Testis (tissue), 3 donors: ENCODE results near the gene ZNF678. TPM values are rescaled to one million over a fixed set of nuclear protein-coding genes. Genes with fewer than 3 reads are reported as not detected.
A peak's percentile ranks its signal among the peaks of the same experiment; 100 is the strongest.

Experiments used
- DNase-seq: peaks from one replicate; pipeline ENCODE4 v3.0.0-alpha.2; 2019
- H3K27ac ChIP-seq, 2 donors: fragments of 200-600 bp; sonication (generic); one replicate each; pipeline ENCODE4 v1.5.1; 2019
- H3K27me3 ChIP-seq: fragments of 200-600 bp; sonication (generic); one replicate; pipeline ENCODE4 v1.5.1; 2019
- H3K36me3 ChIP-seq: fragments of 200-600 bp; sonication (generic); one replicate; pipeline ENCODE4 v1.5.1; 2017; ENCODE audit warnings: low read depth; ENCODE audit errors: missing control alignments
- H3K4me1 ChIP-seq: fragments of 200-600 bp; sonication (generic); one replicate; pipeline ENCODE4 v1.5.1; 2019
- H3K4me3 ChIP-seq, 2 donors: fragments of 200-600 bp; sonication (generic); one replicate each; pipeline ENCODE4 v1.5.1; 2017 to 2019
- H3K9me3 ChIP-seq: fragments of 200-600 bp; sonication (generic); one replicate; pipeline ENCODE4 v1.5.1; 2017
- POLR2A ChIP-seq: fragments of 450-650 bp; IDR thresholded peaks from one replicate; pipeline ENCODE4 v1.6.1; 2017; ENCODE audit warnings: antibody characterized with exemption, mild to moderate bottlenecking, moderate library complexity
- WGBS, 2 donors: methylation state at CpG; one replicate each; pipeline ENCODE4 v1.1.5; 2018; 5-methylcytosine and 5-hydroxymethylcytosine counted together
- intact Hi-C: fragments of 100-400 bp; cut with DNase I; formaldehyde crosslinking; loops from one replicate; pipeline ENCODE4 v1.15.1; 2023; ENCODE audit warnings: low total_unique reads
- polyA plus RNA-seq: library from polyadenylated mRNA; stranded (reverse); fragments of 350-450 nt; fragmentation: Illumina TruSeq; extraction: RNeasy Lipid Tissue Mini Kit (QIAGEN cat#74804); gene quantifications from one replicate; pipeline ENCODE4 v1.2.3, GENCODE V29; 2014; ENCODE audit warnings: low read depth, low replicate concordance; ENCODE audit not compliant: insufficient read depth
- total RNA-seq, 2 donors: library from RNA; depleted of rRNA; stranded (reverse); fragments of >200 nt; gene quantifications; one replicate each; pipeline ENCODE4 v1.2.3, GENCODE V29; 2016
- TF ChIP-seq, protein P1 (sequence below), 3 experiments: fragments of 450-650 bp in 2 of 3; fragments of 200-600 bp in 1 of 3; sonication (generic) in 1 of 3; IDR thresholded peaks; one replicate each; pipeline ENCODE4 v1.5.1; 2016 to 2019; ENCODE audit warnings: antibody characterized with exemption in 3 of 3, mild to moderate bottlenecking in 2 of 3, moderate library complexity in 1 of 3

ZNF678 gene
- total and polyA plus RNA-seq, 3 donors from 2014 or later = 3.2 to 18.6 (median 12.8) TPM

DNA sequence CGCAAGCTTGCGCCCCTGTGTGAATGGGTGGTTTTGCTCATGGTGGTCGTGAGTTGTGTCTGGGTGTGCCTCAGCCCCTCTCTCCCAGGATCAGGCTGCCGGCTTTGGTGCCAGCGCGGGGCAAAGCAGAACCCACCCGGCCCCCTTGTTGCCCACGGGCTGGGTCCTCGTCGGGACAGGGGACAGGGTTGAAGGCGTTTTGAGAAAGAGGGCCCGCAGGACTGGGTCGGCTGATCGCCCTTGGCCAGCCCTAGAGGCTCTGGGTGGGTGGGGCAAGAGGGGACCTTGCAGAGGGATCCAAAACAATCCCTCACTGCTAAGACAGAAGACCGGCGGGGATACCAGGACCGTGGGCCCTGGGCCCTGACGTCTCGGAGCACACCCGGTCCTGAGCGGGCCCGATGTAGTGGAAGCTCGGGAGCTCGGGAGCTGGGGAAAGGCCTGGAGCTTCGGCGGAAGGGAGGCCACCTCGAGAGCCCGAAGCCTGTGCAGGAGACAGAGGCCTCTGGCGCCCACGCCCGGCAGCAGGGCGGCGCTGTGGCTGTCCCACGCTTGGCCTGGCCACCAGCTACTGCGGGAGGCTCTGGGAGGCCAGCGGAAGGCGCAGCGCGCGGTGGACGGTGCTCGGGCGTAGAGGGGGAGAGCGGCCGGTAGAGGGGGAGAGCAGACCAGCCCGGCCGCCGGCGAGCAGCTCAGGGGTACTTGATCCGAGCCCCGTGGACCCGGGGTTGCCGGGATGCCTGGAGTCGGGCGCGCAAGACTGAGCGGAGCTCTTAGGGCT is 2.8 kb upstream of the ZNF678 start:
- DNase-seq = no peak
- Histone ChIP-seq H3K4me3 (peak overlapping the region; percentile 24 to 50), H3K27me3 (no peaks in the 10 kb centered on the region), H3K36me3 (no peaks in the 10 kb centered on the region), H3K27ac (no peak overlapping the region), H3K9me3 (no peaks in the 10 kb centered on the region), H3K4me1 (peaks cover 6% of the 10 kb centered on the region)
- TF ChIP-seq, protein P1, sequence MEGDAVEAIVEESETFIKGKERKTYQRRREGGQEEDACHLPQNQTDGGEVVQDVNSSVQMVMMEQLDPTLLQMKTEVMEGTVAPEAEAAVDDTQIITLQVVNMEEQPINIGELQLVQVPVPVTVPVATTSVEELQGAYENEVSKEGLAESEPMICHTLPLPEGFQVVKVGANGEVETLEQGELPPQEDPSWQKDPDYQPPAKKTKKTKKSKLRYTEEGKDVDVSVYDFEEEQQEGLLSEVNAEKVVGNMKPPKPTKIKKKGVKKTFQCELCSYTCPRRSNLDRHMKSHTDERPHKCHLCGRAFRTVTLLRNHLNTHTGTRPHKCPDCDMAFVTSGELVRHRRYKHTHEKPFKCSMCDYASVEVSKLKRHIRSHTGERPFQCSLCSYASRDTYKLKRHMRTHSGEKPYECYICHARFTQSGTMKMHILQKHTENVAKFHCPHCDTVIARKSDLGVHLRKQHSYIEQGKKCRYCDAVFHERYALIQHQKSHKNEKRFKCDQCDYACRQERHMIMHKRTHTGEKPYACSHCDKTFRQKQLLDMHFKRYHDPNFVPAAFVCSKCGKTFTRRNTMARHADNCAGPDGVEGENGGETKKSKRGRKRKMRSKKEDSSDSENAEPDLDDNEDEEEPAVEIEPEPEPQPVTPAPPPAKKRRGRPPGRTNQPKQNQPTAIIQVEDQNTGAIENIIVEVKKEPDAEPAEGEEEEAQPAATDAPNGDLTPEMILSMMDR (IDR thresholded peaks at IDR 0.05) = no peak
- intact Hi-C loops = no loop called here
- WGBS, 2 donors = 19 to 45% methylated on average over 8 to 49 of the region's 57 CpGs

DNA sequence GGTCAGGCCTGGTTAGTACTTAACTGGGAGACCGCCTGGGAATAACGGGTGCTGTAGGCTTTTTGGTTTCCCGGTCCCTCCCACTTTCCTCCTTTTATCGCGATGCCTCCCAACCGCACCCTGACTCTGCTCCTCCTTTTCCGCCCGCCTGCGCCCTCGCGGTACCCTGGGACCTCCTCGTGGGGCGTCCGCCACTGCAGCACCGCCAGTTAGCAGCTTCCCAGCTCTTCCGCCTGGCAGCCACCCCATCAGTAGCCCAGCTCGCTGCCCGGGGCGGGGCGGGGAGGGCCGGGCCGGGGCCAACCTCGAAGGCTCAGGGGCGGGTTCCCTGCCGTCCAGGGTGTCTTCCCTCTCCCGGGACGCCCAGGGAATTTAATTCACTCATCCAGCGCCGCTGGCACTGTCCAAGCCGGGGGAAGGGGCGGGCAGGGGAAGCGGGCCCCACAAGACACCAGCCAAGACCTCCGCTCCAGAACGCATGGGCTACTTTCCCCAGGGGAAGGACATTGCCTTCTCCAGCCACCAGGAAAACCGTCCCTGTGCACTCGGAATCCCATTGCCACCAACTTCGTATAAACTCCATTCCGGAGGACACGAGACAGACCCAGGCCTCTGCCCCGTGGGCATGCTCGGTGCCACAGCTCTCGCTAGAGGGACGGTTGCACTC is 2.0 kb upstream of the ZNF678 start:
- TF ChIP-seq, protein P1 (IDR thresholded peaks at IDR 0.05) = no peak
- no peak overlapping the region for H3K27ac ChIP-seq
- H3K4me3 ChIP-seq = peak overlapping the region; percentile 24 to 50
- H3K4me1 ChIP-seq = peaks cover 6% of the 10 kb centered on the region
- intact Hi-C loops = no loop called here
- DNase-seq = no peak
- no peaks in the 10 kb centered on the region for H3K36me3 ChIP-seq
- 41 to 43% methylated on average over 18 to 43 of the region's 43 CpGs for WGBS, 2 donors
- H3K27me3 ChIP-seq = no peaks in the 10 kb centered on the region
- H3K9me3 ChIP-seq = no peaks in the 10 kb centered on the region

DNA sequence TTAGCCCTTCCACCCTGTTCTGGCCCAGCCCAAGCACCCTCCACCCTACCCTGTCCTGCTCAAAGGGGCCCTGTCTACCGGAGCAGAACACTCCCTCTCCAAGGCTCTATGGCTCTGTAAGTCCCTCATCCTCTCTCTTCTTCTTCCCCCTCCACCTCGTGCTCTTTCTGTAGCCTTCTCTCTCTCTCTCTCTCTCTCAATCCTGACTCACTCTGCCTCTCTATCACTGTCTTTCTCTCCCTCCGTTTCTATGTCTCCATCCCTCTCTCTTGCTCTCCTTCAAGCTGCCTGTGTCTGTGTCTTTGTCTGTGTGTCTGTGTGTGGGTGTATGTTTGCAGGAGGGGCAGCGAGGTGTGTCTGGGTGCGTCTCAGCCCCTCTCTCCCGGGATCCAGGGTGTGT is 1.3 kb upstream of the ZNF678 start:
- no peak for TF ChIP-seq POLR2A
- TF ChIP-seq, protein P1 (IDR thresholded peaks at IDR 0.05) = no peak
- intact Hi-C loops = no loop called here
- 68 to 82% methylated on average over 6 of the region's 6 CpGs for WGBS, 2 donors

DNA sequence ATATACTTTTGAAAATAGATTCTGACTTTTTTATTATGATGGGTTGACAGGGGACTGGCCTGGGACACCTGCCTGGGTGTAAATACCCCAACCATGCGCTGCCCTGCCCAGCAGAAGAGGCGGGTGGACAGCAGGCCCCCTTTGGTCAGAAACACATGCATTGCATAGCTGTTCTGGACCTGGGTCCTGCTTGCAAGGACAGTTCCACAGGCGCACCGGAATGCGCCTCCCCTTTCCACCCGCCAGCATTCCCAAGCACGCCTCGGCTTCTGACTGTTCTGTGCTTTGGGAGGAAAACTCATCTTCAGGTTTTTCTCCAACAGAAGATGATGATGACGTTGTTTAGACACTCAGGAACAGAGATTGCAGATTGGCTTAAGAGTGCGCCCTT is 428 bp upstream of the ZNF678 start:
- no peak for DNase-seq
- peak overlapping the region in 1 of 2 donors; percentile 76 for H3K4me3 ChIP-seq
- intact Hi-C loops = no loop called here
- TF ChIP-seq, protein P1 (IDR thresholded peaks at IDR 0.05) = no peak
- TF ChIP-seq POLR2A = no peak
- WGBS, 2 donors = 59 to 77% methylated on average over 10 of the region's 10 CpGs
- no peaks in the 10 kb centered on the region for H3K9me3 ChIP-seq
- H3K36me3 ChIP-seq = no peaks in the 10 kb centered on the region
- no peak overlapping the region for H3K27ac ChIP-seq
- peaks cover 6% of the 10 kb centered on the region for H3K4me1 ChIP-seq
- no peaks in the 10 kb centered on the region for H3K27me3 ChIP-seq

More for the DNA sequence above, 1.3 kb upstream of the ZNF678 start:
- Histone ChIP-seq H3K4me1 (peaks cover 6% of the 10 kb centered on the region), H3K4me3 (no peak overlapping the region), H3K27me3 (no peaks in the 10 kb centered on the region), H3K9me3 (no peaks in the 10 kb centered on the region), H3K36me3 (no peaks in the 10 kb centered on the region), H3K27ac (no peak overlapping the region)
- DNase-seq = no peak
